ENCODE data around the gene SEC24B.

SEC24B gene

DNA sequence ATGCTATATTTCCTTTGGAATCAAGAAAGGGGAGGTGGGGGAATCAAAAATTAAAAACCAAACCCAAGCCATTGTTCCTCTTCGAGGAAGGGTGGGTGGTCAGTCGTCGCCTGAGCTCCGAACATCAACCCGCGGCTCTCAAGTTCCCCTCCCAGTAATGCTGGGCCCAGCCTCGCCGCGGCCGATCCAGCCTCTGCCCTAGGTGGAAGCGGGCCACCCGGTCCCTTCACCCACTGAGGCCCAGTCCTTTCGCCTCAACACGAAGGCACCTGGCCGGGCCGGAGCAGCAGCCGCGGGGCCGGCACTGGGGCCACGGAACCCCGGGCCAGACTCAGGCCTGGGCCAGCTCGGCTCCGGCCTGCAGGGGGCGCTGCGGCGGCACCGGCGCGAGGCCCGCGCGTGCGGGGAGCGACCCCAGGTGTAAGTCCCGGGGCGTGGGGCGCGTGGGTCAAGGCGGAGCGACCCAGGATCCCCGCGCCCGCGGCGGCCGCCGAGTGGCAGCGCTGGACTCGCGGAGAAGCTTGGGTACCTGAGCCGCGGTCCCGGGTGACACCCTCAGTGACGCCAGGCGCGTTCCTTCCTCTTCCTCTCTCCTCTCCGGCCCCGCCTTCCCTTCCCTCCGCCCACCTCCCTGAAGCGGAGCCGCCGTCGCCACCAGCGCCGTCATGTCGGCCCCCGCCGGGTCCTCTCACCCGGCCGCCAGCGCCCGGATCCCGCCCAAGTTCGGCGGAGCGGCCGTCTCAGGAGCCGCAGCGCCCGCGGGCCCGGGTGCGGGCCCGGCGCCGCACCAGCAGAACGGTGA, at the start of gene SEC24B:
TSS of gene SEC24B (plus strand) at position 611 of the 802 bp plus-strand sequence. CDS start at position 666, 55 bp downstream.
- DNase-seq (ENCODE audit: low read depth in 2 of 2), result peak; percentile 82 to 85

DNA sequence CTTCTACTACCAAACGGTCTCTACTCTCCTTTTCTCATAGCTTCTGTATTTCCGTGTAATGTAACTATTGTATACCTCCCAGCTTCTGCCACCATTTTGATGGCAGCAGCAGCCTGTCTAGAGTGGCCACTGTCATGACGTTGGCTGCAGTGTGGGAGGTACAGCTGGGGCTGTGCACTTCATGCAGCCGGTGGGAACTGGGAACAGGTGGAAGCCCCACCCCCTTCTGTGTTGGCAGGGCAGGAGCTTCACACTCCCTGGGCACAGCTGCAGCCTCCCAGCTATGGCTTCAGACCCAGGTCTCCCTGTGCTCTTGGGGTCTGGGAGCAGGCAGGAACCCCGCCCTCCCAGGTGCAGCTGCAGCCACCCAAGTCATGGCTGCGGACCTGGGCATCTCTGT, 49.8 kb upstream of the SEC24B start:
- no peak for DNase-seq (ENCODE audit: low read depth in 2 of 2)

DNA sequence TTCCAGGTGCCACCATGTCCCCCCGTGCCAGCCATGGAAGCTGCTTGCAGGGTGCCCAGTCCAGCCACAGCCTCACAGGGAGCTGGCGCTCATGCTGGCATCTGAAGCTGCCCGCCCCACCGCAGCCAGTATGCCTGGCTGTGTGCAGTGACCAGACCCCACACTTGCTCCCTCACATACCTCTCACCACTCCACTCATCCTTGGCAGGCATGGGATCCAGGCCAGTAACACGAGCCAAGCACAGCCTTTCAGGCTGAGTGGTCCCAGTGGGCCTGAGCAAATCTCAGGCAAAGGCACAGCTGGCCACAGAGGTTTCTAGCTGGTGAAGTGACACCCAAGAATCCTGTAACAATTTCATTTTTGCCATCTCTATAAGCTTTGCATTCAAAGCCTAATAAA, 48.4 kb upstream of the SEC24B start:
- no peak for DNase-seq (ENCODE audit: low read depth in 2 of 2)

DNA sequence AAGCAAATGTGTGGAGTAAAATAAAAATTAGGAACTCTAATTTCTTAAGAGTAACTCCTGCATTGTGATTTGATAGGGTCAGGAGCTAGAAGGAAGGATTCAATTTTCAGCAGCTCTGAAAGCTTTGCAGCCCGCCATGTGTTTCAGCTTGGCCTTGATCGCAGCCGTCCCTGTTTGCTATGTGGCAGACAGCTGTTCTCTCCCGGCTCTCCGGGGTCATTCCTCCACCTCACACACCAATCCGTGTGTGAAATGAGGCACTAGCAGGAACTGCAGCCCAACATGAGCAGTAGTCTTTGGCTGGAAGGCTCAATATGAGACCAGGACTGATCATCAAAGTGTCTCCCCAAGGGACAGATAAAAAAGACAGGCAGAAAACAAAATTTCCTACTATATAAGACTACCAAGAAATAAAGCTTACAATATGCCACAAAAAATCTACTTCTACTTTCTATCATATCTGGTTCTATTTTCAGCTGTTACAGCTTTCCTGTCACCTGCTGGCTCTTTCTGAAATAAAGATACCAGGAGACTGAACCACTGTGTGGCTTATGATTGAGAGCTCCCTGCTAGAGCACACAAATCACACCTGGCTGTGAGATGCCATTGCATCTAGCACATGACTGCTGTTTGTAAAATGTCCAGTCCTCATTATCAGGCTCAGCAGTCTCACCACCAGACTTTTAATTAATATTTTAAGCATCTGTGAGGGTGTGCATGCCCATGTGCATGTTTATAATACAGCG, 44.1 kb upstream of the SEC24B start:
- no peak for DNase-seq (ENCODE audit: low read depth in 2 of 2)

DNA sequence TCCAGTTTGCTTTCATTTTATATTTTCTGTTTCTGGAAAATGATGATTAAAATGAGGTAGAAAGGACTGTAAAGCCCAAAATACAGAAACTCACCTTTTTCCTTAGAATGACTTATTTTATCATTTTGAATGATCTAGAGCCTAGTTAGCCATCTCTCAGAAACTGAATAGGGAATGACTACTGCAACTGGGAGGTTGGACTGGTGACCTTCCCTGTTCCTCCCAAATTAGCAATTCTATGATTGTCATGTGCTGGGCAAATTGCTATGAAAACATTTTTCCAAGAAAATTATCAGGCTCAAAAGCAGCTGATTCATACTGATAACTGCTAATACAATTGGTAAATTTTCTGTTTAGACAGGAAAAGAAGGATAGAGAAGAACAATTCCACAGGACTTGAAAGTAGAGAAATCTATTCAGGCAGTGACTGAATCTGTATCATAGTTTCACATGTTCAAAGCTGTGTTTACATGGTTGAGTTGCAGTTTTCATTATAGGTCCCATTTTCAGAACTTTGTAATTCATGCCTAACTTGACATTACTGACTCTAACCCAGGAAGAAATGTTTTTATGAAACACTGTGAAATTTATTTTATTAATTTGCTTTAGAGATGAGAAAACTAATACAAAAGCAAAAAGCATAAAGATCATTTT, 43.4 kb upstream of the SEC24B start:
- no peak for DNase-seq (ENCODE audit: low read depth in 2 of 2)

DNA sequence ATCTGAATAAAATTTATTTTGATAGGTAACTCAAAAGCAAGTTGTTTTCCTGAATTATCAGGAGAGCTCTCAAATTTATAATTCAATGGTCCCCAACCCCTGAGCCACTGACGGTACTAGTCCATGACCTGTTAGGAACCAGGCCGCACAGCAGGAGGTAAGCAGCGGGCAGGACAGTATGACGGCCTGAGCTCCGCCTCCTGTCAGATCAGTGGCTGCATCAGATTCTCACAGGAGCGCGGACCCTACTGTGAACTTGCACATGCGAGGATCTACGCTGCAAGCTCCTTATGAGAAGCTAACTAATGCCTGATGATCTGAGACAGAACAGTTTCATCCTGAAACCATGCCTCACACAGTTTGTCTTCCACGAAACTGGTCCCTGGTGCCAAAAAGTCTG, 37.9 kb upstream of the SEC24B start:
- no peak for DNase-seq (ENCODE audit: low read depth in 2 of 2)

DNA sequence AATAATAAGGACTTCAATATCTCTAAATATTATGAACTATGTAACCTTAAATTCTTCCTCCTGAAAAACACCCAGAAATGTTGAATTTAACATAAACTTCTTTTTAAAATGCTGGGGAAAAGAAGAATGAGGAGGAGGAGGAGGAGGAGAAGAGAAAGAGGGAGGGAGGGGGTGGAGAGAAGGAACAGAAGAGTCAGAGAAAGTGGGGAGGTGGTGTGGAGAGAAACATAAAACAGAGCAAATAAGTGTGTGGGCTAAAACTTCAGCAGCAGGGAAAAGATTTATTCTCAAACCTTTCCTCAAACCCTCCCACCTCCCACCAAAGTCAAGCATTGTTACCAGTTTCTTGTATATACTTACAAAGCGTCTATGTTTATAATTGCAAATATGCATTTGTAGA, 34.7 kb upstream of the SEC24B start:
- no peak for DNase-seq (ENCODE audit: low read depth in 2 of 2)

DNA sequence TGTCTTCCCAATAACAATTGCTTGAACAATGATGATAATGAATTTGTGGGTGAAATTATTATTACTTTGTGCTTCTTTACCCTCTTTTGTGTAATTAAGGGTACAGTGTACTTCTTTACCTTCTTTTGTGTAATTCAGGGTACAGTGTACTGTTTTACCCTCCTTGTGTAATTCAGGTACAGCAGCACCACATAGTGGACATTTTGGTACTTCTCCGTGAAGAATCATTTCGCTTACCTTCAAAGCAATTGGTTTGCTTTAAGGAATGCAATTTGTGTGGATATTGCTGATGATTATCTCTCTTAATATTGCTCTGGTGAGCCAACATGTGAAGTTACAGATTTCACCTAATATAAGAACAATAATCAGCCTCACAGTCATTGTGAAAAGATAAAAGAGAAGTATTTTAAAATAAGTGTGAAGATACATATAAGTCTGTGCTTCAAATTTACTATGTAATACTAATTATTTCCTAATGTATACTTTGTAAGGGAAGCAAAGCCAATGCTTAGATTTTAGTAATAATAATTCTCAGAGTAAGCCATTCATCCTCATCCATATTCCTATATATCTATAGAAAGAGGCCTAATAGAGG, 27.2 kb upstream of the SEC24B start:
- DNase-seq (ENCODE audit: low read depth in 2 of 2), result peak in 1 of 2 donors; percentile 8

DNA sequence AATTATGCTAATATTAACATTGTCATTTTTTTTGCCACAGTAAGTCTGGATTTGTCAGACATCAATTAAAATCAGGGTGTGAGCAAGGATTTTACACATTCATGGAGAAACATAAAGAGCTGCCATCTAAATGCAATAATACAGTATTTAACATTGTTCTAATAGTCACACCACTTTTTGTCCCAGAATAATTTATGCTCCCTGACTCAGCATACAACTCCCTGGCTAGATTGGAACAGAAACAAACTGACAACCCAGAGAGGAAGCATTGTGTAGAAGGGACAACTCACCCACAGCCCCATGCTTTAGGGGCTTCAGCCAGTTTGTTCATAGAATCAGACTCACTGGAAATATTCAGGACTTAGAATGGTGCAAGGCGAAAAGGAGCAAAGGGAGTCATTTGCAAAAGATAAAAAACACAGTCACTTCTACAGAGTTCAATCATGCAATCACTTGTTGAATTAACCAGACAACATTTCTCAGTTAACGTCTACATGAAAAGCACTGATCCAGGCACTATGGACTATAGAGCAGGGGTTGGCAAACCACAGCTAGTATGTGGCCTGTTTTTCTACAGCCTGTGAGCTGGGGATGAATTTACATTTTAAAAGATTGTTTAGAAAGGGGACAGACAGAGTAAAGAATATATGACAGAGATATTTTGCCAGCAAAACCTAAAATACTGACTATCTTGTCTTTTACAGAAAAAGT, 26.4 kb upstream of the SEC24B start:
- DNase-seq (ENCODE audit: low read depth in 2 of 2), result no peak

DNA sequence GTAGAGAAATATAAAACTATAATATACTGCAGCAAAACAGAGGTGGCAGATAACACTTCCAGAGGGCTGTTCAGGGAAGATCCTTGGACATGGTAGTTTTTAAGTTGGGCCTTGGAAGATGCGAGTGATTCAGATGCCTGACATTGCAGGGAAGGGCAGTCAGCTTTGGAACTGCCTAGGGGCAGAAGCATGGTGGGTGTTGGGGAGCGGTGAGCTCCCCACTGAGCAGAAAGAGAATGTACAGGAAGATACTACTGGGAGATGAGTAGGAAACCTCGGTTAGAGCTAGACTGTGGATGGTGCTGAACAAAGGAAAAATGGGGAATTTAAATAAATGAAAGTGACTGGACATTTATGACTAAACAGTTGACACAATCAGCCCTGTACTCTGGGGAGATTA, 24.9 kb upstream of the SEC24B start:
- no peak for DNase-seq (ENCODE audit: low read depth in 2 of 2)

DNA sequence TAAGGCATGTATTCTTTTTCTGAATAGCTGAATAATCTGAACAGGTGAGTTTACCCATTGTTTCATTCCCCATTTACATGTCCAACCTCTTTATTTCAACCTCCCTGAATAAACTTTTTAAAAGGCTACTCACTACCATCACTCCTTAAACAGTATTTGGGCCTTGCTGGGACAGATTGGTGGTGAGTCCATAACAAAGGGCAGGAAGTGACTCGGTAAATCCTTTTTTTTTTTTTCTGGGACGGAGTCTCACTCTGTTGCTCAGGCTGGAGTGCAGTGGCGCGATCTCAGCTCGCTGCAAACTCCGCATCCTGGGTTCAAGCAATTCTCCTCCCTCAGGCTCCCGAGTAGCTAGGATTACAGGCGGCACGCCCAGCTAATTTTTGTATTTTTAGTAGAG, 23.4 kb upstream of the SEC24B start:
- no peak for DNase-seq (ENCODE audit: low read depth in 2 of 2)

DNA sequence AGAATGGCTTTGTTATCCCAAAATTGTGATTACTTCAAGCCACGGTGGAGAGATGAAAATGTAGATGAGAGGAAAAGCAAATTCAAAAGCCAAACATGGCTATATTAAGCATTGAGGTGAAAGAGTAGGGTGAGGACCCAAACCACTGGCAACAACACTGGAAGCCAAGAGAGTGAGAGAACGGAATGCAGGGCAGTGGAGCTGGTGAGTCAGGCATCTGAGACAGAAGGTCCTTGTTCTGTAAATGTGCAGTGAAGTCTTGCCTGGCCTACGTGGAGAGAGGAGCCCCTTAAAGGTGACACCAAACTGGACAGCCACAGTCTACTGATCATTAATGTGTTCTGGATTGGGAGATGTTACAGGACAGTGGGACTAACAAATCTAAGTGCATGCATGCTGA, 22.8 kb upstream of the SEC24B start:
- no peak for DNase-seq (ENCODE audit: low read depth in 2 of 2)

DNA sequence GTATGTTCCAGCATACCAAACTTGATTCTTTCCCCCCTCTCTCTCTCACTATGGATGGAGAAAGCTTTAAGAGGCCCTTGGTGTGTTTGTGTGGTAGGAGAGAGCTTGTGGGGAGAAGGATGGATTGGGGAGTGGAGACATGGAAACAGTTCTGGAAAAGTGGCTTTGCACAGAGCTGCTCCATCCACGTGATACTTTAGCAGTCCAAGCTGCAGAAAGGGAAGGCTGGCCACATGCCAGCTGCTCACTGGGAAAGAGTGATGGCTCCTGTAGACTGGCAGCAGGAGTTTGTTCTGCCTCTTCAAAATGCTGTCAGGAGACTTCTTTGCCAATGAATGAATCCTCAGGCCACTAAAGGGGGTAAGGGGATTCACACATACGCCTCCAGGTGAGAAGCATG, 21.7 kb upstream of the SEC24B start:
- no peak for DNase-seq (ENCODE audit: low read depth in 2 of 2)

DNA sequence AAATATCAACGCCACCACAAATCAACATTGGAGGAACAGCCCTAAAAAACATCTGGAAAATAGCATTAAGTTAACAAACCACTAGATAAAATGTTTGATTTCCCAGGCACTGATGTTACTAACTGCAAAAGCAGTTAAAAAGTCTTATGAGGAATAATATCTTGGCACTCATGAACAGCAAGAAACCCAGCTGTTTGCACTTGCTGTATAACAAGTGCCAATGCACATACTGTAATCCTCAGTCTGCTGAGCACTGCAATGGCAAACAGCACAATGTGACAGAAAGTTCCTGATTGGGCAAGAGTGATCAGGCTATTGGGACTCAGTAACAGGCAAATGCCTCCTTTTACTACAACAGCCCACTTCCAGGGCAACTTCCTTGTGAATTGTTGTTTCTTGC, 20.8 kb upstream of the SEC24B start:
- no peak for DNase-seq (ENCODE audit: low read depth in 2 of 2)

DNA sequence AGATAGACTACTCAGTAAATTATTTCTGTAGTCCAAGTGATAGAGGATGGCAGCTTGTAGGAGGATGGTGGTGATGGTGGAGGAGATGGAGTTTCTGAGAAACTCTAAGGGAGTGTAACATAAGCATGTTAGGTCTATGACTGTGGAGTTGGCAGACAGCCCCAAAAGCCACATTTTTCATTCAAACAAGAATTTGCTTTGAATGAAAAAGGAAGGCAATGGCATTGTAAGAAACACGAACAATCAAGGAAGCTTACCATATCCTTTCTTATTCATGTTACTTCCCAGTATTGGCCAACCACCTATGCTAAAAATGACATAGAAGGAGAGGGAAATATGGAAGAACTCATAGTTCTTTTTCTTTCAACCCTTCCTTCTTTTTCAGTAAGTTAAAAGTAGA, 18.7 kb upstream of the SEC24B start:
- DNase-seq (ENCODE audit: low read depth in 2 of 2), result no peak

DNA sequence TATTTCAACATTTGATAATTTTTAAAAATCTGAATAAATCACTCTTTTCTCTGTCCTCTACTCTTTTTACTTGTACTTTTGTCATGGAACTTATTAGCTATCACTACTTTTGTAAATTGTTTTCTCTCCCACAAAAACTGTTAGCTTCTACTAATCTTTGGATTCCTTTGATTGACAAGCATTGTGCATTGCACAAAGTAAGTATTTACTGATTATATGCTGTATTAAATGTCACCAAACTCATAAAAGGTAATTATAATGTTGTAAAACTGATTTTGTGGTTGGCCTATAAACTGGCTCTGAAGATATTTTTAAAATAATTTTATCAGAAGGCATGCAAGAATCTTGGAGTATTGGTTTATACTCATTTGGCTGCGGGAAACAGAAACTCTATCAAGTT, 15.0 kb upstream of the SEC24B start:
- no peak for DNase-seq (ENCODE audit: low read depth in 2 of 2)

DNA sequence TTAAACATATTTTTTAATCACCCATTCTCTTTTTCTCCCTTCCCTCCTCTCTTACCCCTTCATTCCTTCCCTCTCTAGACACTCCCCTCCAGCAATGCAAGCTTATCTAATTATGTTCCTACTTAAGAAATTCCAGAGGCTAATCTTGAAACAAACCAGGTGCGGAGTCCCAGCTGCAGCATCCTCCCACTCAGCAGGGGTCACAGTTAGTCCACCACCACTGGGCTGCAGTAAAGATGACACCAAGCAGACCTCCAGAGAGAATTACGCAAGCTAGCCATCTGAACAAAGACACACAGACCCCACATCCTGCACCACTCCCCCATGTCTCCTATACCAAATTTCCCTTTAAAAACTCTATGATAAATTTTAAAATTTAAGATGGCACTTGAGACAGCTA, 13.9 kb upstream of the SEC24B start:
- DNase-seq (ENCODE audit: low read depth in 2 of 2), result no peak

DNA sequence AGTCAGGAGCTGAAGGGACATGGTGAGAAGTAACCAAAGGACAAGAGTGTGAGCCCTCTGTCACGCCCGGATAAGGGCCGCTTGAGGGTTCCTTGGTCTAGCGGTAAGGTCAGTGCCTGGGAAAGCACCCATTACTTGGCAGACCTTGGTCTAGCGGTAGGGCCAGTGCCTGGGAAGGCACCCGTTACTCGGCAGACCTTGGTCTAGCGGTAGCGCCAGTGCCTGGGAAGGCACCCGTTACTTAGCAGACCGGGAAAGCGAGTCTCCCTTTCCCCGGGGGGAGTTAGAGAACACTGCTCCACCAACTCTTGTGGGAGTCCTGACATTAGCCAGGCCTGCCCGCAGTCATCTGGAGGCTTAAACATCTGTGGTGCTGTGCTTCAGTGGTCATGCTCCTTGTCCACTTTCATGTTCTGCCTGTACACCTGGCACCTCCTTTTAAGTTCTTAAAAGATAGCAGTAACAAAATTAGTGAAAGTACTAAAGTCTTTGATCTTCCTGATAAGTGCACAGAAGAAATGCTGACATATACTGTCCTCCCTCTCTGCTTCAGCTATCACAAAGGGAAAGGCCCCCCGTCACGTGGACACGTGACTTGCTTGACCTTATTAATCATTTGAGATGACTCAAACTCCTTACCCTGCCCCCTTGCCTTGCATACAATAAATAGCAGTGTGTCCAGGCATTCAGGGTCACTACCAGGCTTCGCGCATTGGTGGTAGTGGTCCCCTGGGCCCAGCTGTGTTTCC, 9.3 kb upstream of the SEC24B start:
- DNase-seq (ENCODE audit: low read depth in 2 of 2), result no peak

DNA sequence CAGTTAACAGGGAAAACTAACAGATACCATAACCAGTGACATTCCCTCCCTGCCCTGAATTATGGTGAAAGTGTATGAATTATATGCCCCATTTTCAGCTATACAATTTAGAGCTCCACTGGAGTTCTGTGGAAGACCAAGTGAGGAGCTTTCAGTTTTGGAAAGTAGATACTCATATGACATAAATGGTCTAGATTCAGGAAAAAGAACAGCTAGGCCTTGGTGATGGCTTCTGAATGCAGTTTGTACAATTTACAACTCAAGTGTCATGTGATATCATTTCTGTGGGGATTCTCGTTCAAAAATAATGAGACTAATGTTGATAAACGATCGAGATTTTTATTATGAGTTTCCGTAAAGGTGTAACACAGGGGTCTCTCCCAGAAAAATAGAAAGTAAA, 8.2 kb upstream of the SEC24B start:
- DNase-seq (ENCODE audit: low read depth in 2 of 2), result no peak

DNA sequence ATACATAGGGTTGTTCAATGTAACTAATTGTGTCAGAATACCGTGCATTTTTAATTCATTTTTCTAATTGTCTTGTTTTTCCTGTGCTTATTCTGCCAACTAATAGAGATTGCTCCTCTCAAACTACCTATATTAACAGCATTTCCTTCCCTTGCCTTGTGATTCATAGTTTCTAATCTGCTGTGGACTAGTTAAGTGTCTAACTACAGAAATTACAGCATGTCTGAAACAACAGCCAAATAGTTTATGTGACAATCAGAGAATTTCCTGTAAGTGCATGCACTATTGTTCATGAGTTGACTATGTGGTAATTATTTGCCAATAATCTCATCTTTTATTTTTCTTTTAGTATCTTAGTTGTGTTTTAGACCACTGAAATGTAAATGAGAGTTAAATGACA, 4.1 kb upstream of the SEC24B start:
- DNase-seq (ENCODE audit: low read depth in 2 of 2), result no peak

DNA sequence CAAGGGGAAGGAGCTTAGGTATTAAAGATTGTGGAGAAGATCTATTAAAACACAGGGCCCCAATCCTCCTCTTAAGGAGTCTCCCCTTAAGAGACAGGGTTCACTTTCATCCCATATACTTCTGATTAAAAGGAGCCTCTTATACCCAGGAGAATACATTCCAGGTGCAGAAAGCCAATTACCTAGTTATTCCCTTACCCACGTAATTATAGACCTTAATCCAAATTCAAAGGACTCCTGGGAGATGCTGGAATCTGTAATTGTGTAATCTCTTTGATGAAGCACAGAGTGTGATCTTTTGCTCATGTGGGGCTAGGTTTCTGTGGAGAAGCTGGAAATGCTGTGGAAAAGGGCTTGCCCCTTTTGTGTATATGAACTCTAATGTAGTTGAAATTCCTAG, 1.4 kb upstream of the SEC24B start:
- DNase-seq (ENCODE audit: low read depth in 2 of 2), result no peak

Measured in stimulated activated CD4-positive, alpha-beta T cell treated with anti-CD3 and anti-CD28 coated beads, Interleukin-1b, Interleukin-23, amount 100 ng/mL, for 4 hours (primary cell).